Peyer's patch (tissue), 4 donors: ENCODE measurements around the gene CHIA. TPM values are rescaled to one million over a fixed set of nuclear protein-coding genes. Genes with fewer than 3 reads are reported as not detected.

Experiments used
- DNase-seq, 3 donors: peaks; one replicate each; pipeline ENCODE4 v3.0.0-alpha.2; 2017 to 2019
- H3K27ac ChIP-seq, 4 donors: fragments of 200-600 bp; sonication (generic); one replicate each; pipeline ENCODE4 v1.5.1; 2016 to 2019
- H3K27me3 ChIP-seq, 2 donors: fragments of 200-600 bp; sonication (generic); one replicate each; pipeline ENCODE4 v1.5.1; 2019
- H3K36me3 ChIP-seq, 3 donors: fragments of 200-600 bp; sonication (generic); one replicate each; pipeline ENCODE4 v1.5.1; 2016 to 2019
- H3K4me1 ChIP-seq, 4 donors: fragments of 200-600 bp; sonication (generic); one replicate each; pipeline ENCODE4 v1.5.1; 2016 to 2019
- H3K4me3 ChIP-seq, 4 donors: fragments of 200-600 bp; sonication (generic); 1 replicate in 3 of 4; 2 replicates in 1 of 4; pipeline ENCODE4 v1.5.1; 2016 to 2019; ENCODE audit warnings: mild to moderate bottlenecking in 1 of 4
- H3K9me3 ChIP-seq, 4 donors: fragments of 200-600 bp; sonication (generic); one replicate each; pipeline ENCODE4 v1.5.1; 2016 to 2019; ENCODE audit warnings: mild to moderate bottlenecking in 1 of 4
- CTCF ChIP-seq, 6 experiments: fragments of 450-650 bp in 4 of 6; fragments of 200-600 bp in 2 of 6; sonication (generic) in 1 of 6; IDR thresholded peaks; one replicate each; pipeline ENCODE4 v1.5.1; 2017 to 2019; ENCODE audit warnings: antibody characterized with exemption in 6 of 6, mild to moderate bottlenecking in 3 of 6, moderate library complexity in 1 of 6
- POLR2A ChIP-seq, 2 donors: fragments of 450-650 bp; IDR thresholded peaks; one replicate each; pipeline ENCODE4 v1.5.1; 2017; ENCODE audit warnings: antibody characterized with exemption in 2 of 2, mild to moderate bottlenecking in 2 of 2, moderate library complexity in 2 of 2
- total RNA-seq, 4 donors: library from RNA; depleted of rRNA; stranded (reverse); fragments of >200 nt; gene quantifications; one replicate each; pipeline ENCODE4 v1.1.0, GENCODE V29; 2016

The CHIA gene
- total RNA-seq: not detected

GRCh38 chr1:111290630-111291029 lies at the start of gene CHIA:
TSS of gene CHIA (plus strand) at chr1:111290851. CDS start at chr1:111310468, 19,617 bp downstream.
- Histone ChIP-seq H3K36me3 (no peaks in the 10 kb centered on the region), H3K9me3 (no peaks in the 10 kb centered on the region), H3K27ac (no peak within 1 kb of the TSS), H3K4me1 (no peaks in the 10 kb centered on the region), H3K27me3 (no peaks in the 10 kb centered on the region), H3K4me3 (no peak within 1 kb of the TSS)
- TF ChIP-seq POLR2A (IDR thresholded peaks at IDR 0.05) (no peak), CTCF (IDR thresholded peaks at IDR 0.05) (no peak)
- DNase-seq: no peak

GRCh38 chr1:111241797-111242196 lies 48.9 kb upstream of the CHIA start:
- Histone ChIP-seq H3K27me3 (no peaks in the 10 kb centered on the region), H3K4me1 (no peaks in the 10 kb centered on the region), H3K9me3 (no peaks in the 10 kb centered on the region), H3K4me3 (no peak overlapping the region), H3K27ac (no peak overlapping the region), H3K36me3 (no peaks in the 10 kb centered on the region)
- TF ChIP-seq POLR2A (IDR thresholded peaks at IDR 0.05) (no peak), CTCF (IDR thresholded peaks at IDR 0.05) (no peak)
- DNase-seq: no peak

GRCh38 chr1:111242805-111243523 lies 47.7 kb upstream of the CHIA start:
- Histone ChIP-seq H3K9me3 (no peaks in the 10 kb centered on the region), H3K27me3 (no peaks in the 10 kb centered on the region), H3K36me3 (no peaks in the 10 kb centered on the region), H3K27ac (no peak overlapping the region), H3K4me1 (no peaks in the 10 kb centered on the region), H3K4me3 (no peak overlapping the region)
- DNase-seq: no peak
- TF ChIP-seq POLR2A (IDR thresholded peaks at IDR 0.05) (no peak), CTCF (IDR thresholded peaks at IDR 0.05) (no peak)

- Histone ChIP-seq H3K27ac (no peak overlapping the region), H3K27me3 (no peaks in the 10 kb centered on the region), H3K9me3 (no peaks in the 10 kb centered on the region), H3K4me3 (no peak overlapping the region), H3K4me1 (no peaks in the 10 kb centered on the region), H3K36me3 (no peaks in the 10 kb centered on the region)
- DNase-seq: no peak
- TF ChIP-seq POLR2A (IDR thresholded peaks at IDR 0.05): no peak
- no peak for TF ChIP-seq CTCF (IDR thresholded peaks at IDR 0.05)
These were observed 43.4 kb upstream of the CHIA start for GRCh38 chr1:111247125-111247838.

GRCh38 chr1:111249960-111250359 lies 40.7 kb upstream of the CHIA start:
- no peaks in the 10 kb centered on the region for H3K27me3 ChIP-seq
- no peaks in the 10 kb centered on the region for H3K36me3 ChIP-seq
- DNase-seq: no peak
- no peak overlapping the region for H3K4me3 ChIP-seq
- no peak overlapping the region for H3K27ac ChIP-seq
- no peaks in the 10 kb centered on the region for H3K4me1 ChIP-seq
- no peak for TF ChIP-seq CTCF (IDR thresholded peaks at IDR 0.05)
- no peaks in the 10 kb centered on the region for H3K9me3 ChIP-seq
